KBM-7 (cell line): ENCODE results near the gene KIF17.

Experiments
- DNase-seq: peaks from one replicate; pipeline ENCODE4 v3.0.0-alpha.2; 2015
- in situ Hi-C: fragments of 300-500 bp; cut with MboI; formaldehyde crosslinking; loops from 2 replicates; pipeline ENCODE4 v1.14.3; 2020; ENCODE audit warnings: low sequenced_read_pairs, low pct_unique_long_range_greater_than_20kb, mixed read lengths

The KIF17 gene

DNA sequence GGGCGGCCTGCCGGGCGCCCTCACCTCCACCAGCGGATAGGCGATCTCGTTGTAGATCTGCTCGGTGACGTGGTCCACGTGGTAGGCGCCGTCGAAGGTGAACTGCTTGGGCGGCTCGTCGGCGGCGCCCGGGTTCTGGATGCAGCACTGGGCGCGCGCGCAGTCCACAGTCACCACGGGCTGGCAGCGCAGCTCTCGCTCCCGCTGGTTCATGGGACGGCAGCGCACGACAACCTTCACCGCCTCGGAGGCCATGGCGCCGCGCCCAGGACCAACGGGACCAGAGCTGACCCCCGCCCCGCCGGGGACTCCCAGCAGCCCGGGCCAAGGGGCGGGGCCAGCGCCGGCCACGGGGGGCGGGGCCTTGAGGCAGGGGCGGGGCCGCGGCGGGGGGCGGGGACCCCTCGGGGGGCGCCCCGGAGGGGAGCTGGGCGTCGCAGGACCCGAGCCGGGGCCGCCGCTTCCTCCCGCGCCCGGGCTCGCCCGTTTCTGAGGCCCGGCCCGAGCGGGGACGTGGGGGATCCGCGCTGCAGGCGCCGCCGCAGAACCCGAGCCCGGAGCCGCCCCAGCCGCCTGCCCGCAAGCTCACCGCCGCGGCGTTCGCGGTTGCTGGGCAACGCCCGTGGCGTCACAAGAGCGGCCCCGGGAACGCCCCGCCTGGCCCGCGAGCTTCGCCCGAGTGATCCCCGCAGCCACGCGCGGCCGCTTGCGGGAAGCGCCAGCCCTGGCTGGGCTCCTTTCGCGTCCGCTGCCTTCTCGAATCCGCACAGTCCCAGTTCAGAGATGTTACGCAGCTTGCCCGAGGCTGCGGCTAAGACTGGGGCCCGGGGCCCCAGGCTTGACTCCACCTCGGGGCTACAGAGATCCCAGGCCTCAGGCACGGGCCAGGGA, at the start of gene KIF17:
KIF17 (minus strand) TSS at position 556 of the 891 bp plus-strand sequence; CDS start at position 255, 301 bp downstream.
- DNase-seq = peak; percentile 60
- in situ Hi-C loops = loop anchor here (25.0 kb wide), 1 partner anchor 470 kb away; the partner anchor contains the start of gene EIF4G3

GRCh38 chr1:20767271-20767670, 49.5 kb upstream of the KIF17 start:
- in situ Hi-C loops = no loop called here

DNA sequence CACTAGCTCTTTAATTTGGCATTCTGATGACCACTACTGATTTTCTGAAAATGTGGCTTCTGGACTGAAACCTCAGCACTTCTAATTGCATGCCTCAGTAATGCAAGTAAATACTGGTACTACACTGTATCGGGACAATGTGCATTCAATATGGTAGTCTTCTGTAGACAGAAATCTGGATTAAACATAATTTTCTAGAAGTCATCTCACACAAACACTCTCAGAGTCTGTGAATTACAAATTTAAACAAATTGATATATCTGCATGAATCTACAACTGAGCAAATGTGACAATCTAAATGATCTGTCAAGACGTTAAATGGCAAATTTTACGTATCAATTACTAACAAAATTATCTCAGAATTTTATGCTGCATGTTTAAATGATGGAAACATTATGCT, 45.6 kb upstream of the KIF17 start:
- in situ Hi-C loops = no loop called here
- no peak for DNase-seq

More at GRCh38 chr1:20767271-20767670, 49.5 kb upstream of the KIF17 start:
- no peak for DNase-seq

DNA sequence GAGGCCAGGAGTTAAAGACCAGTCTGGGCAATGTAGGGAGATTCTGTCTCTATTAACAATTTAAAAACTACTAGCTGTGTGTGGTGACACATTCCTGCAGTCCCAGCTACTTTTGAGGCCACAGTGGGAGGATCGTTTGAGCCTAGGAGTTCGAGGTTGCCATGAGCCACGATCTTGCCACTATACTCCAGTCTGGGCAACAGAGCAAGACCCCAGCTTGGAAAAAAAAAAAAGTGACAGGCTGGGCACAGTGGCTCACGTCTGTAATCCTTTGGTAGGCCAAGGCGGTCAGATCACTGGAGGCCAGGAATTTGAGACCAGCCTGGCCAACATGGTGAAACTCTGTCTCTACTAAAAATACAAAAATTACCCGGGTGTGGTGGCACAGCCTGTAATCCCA, 42.5 kb upstream of the KIF17 start:
- in situ Hi-C loops = no loop called here
- DNase-seq = no peak

DNA sequence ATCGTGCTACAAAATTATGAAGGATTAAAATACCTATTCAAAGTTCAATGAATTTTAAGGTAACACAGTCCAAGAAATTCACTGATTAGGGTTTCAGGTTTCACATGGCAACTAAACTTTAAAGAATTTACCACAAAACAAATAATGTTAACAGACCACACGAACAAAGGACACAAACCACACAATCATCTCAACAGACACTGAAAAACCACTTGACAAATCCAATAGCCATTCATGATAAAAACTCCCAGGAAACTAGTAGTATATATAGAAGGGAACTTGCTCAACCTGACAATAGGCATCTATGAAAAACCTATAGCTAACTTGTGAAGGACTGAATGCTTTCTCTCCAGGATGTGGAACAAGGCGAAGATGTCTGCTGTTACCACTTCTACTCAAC, 35.8 kb upstream of the KIF17 start:
- in situ Hi-C loops = no loop called here
- DNase-seq = no peak

DNA sequence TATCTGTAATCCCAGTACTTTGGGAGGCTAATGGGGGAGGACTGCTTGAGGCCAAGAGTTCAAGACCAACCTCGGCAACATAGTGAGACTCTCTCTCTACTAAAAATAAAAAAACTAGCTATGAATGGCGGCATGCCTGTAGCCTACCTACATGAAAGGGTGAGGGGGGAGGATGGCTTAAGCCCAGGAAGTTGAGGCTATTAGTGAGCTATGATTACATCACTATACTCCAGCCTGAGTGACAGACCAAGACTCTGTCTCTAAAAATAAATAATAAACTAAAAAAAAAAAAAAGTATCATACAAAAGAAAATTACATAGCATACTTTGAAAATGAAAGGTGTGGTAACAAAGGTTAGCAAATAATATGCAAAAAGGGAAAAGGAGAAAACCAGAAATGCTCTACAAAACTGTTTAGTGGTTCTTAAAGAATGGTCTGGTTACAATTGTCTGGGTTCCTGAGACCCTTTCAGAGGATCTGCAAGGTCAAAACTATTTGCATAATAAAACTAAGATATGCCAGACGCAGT, 33.7 kb upstream of the KIF17 start:
- DNase-seq = no peak
- in situ Hi-C loops = no loop called here

DNA sequence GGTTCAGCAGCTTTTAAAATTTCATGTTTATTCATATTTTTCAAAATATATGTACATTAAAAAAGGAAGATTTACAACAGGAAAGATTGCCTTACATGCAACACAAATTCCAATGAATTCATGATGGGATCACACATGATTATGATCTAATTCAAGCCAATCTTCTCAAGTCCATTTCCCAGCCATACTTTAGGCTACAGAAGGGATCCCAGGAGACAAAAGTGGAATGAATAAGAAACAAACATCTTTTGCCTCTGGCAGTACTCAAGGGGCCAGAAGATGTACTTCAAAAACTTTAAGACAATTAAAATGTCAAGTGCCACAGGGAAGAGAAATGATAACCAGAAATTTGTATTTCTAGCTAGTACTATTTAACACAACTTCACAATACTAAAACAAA, 24.9 kb upstream of the KIF17 start:
- in situ Hi-C loops = no loop called here
- DNase-seq = no peak

- DNase-seq = no peak
- in situ Hi-C loops = no loop called here
These were observed 23.0 kb upstream of the KIF17 start for GRCh38 chr1:20740781-20741180.

- in situ Hi-C loops = no loop called here
- no peak for DNase-seq
These were observed 21.4 kb upstream of the KIF17 start for GRCh38 chr1:20739225-20739624.

- in situ Hi-C loops = no loop called here
- no peak for DNase-seq
These were observed 17.8 kb upstream of the KIF17 start for GRCh38 chr1:20735581-20736111.

DNA sequence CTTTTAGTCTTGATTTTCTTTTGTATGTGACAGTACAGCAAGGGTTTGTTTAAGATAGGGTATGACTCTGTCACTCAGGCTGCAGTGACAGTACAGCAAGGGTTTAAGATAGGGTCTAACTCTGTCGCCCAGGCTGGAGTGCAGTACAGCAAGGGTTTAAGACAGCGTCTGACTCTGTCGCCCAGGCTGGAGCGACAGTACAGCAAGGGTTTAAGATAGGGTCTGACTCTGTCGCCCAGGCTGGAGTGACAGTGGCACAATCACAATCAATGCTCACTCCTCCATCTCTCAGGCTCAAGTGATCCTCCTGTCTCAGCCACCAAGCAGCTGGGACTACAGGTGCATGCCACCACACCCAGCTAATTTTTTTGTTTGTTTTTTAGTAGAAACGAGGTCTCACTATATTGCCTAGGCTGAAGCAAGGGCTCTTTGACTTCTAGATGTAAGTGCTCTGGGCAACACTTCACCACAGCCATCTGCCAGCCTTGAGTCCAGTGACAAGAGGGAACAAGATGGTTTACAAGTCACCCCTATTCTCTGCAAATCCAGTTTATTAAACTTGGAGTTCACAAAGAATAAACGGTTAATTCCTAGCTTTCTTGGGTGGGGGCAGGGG, 15.7 kb upstream of the KIF17 start:
- no peak for DNase-seq
- in situ Hi-C loops = no loop called here

- in situ Hi-C loops = no loop called here
- peak; percentile 75 for DNase-seq
These were observed 15.0 kb upstream of the KIF17 start, which contains the start of gene SH2D5 for GRCh38 chr1:20732588-20733359. Gene SH2D5, minus strand, starts transcription at chr1:20732703. Its CDS starts 4,659 bp downstream, at chr1:20728044.

- DNase-seq = peak; percentile 64
- in situ Hi-C loops = no loop called here
These were observed 14.3 kb upstream of the KIF17 start for GRCh38 chr1:20732071-20732587.

DNA sequence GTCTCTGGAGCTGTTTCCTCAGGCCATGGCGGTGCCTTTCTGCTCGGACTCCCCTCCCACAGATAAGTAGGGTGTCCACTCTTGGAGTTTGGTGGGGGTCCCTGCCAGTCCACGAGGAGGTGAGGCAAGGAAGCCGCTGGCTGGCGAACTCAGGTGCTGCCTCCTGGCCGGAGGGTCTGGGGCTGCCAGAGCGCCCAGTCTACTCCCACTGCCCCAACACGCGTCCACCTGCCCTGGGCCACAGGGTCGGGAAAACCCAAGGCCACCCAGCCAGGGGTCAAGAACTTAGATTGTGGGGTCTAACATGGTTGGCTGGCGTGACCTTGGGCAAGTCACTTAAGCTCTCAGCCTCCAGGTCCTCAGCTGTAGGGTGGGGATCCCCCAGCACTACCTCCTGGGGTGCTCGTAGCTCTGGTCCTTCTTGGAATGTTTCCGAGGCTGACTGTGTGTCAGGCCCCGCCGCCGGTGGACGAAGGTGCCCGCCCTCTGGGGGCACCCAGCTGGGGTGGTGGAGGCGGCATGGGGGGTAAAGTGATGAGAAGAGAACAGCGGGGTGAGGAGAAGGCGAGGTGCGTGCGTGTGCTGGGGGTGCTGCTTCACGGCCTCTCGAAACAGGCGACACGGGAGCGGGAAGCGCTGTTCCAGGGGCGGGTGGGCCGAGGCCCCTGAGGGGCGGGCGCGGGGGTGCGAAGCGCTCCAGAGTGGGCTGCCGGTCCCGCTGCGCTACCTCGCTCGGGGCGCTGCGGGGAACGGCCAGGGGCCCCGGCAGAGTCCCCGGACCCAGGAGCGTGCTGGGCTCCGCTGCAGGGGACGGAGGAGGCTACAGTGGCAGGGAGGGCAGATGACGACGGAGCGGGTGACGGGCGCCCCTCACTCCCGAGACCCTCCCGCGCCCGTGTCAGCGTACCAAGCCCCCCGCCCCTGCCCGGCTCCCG, 13.5 kb upstream of the KIF17 start:
- DNase-seq = no peak
- in situ Hi-C loops = no loop called here

DNA sequence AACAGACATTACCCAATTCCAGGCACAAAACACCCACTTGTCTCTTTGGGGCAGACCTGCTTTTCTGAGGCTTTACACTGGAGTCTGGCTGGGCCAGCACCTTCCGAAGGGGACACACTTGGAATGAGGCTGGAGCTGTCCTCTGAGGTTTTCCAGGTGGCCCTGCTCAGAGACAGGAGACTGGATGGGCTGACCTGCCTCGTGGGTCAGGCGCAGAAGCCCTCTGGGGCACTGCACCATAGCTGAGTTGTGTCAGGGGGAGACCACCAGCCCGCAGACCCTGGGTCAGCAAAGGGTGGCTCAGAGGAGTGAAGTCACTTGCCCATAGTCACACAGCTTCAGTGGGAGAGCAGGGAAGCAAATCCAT, 12.9 kb upstream of the KIF17 start:
- in situ Hi-C loops = no loop called here
- no peak for DNase-seq

DNA sequence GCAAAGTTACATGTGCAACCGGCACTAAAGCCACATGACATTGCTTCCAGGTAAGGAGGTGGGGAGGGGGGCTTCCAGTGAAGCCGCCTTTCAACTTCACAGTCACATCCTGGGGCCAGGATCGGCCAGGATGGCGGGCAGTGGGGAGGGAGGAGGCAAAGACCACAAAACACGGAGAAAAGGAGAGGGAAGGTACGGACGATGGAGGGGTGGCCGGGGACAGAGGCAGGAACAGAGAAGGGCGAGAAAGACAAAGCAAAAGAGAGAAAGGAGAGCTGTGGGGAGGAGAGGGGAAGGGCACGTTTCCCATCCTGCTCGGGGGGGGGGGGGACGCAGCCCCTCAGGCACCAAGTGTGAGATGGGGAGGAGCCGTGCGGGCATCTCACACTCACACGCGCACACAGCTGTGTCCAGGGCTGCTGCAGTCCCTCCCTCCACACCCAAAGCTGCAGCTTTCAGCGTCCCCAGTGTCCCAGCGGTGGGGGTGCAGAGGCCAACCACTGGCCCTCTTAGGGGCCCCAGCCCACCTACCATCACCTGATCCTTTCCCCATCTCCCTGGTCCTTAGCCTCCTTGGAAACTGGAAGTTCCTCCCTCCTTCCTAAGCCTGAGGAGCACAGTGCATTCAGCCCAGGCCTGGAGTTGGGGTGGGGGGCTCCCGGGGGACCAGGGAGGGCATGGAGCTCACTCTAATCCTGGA, 12.3 kb upstream of the KIF17 start:
- DNase-seq = no peak
- in situ Hi-C loops = no loop called here

DNA sequence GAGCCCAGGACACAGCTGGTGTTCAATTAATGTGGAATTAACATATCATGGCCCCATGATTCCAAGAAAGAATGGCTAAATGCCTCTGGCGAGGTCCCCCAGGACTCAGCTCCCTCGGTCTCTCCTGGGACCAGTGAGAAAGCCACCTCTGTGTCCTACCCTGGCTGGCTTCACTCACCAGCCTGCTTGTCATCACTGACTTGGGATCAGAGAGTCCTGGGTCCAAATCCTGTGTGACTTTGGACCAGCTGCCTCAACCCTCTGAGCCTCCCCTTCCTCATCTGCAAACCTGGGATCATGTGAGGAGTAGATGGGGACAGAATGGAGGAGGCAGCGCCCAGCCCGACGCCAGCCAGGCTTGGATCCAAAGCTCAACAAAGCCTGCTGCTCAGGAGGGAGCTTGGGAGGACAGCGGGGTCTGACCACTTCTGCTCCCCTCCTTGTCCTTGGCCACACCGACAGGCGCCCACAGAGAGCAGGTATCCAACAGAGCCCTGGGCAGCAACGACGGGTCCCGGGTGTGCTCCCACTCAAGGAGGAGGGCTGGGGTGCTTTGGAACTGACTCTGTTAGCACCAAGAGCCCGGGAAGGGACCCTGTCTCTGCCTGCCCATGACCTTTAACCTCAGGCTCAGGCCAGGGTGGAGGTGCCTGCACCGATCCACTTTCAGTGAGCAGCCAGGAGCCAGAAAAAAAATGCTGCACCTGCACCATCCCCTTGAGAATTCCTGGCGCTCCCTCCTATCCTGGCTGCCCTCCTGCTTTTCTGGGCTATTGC, 11.5 kb upstream of the KIF17 start:
- in situ Hi-C loops = no loop called here
- no peak for DNase-seq
